ENCODE results near the gene LARGE1. TPM values are rescaled to one million over a fixed set of nuclear protein-coding genes. Genes with fewer than 3 reads are reported as not detected.

LARGE1 gene
- total RNA-seq, 1 experiment from 2014 or later = 24.8 TPM

- H3K9me3 ChIP-seq (replicated peaks) = no peaks in the 10 kb centered on the region
- H3K27ac ChIP-seq = no peak overlapping the region
- H3K36me3 ChIP-seq = no peaks in the 10 kb centered on the region
- no peak for DNase-seq (ENCODE audit: low read depth in 1 of 2, low spot score in 2 of 2)
- H3K27me3 ChIP-seq (replicated peaks) = no peaks in the 10 kb centered on the region
- no peaks in the 10 kb centered on the region for H3K4me1 ChIP-seq (replicated peaks)
- H3K4me3 ChIP-seq = no peak overlapping the region
These were observed 380.1 kb downstream of the LARGE1 start for GRCh38 chr22:33539902-33540751.

GRCh38 chr22:33539202-33539901 lies 380.9 kb downstream of the LARGE1 start:
- Histone ChIP-seq H3K4me3 (no peak overlapping the region), H3K36me3 (no peaks in the 10 kb centered on the region)

GRCh38 chr22:33538277-33538885 lies 381.9 kb downstream of the LARGE1 start:
- H3K9me3 ChIP-seq (replicated peaks) = no peaks in the 10 kb centered on the region
- H3K27ac ChIP-seq = no peak overlapping the region
- no peak overlapping the region for H3K4me3 ChIP-seq
- no peaks in the 10 kb centered on the region for H3K27me3 ChIP-seq (replicated peaks)
- H3K36me3 ChIP-seq = no peaks in the 10 kb centered on the region
- no peaks in the 10 kb centered on the region for H3K4me1 ChIP-seq (replicated peaks)
- DNase-seq (ENCODE audit: low read depth in 1 of 2, low spot score in 2 of 2) = no peak

More at GRCh38 chr22:33539202-33539901, 380.9 kb downstream of the LARGE1 start:
- Histone ChIP-seq H3K9me3 (replicated peaks) (no peaks in the 10 kb centered on the region), H3K27ac (no peak overlapping the region), H3K4me1 (replicated peaks) (no peaks in the 10 kb centered on the region), H3K27me3 (replicated peaks) (no peaks in the 10 kb centered on the region)
- DNase-seq (ENCODE audit: low read depth in 1 of 2, low spot score in 2 of 2) = no peak

- no peaks in the 10 kb centered on the region for H3K9me3 ChIP-seq (replicated peaks)
- no peaks in the 10 kb centered on the region for H3K4me1 ChIP-seq (replicated peaks)
- no peak for DNase-seq (ENCODE audit: low read depth in 1 of 2, low spot score in 2 of 2)
- no peaks in the 10 kb centered on the region for H3K27me3 ChIP-seq (replicated peaks)
- no peak overlapping the region for H3K4me3 ChIP-seq
- no peaks in the 10 kb centered on the region for H3K36me3 ChIP-seq
- no peak overlapping the region for H3K27ac ChIP-seq
These were observed 383.2 kb downstream of the LARGE1 start for GRCh38 chr22:33537059-33537458.

GRCh38 chr22:33535937-33536875 lies 384.1 kb downstream of the LARGE1 start:
- Histone ChIP-seq H3K4me1 (replicated peaks) (no peaks in the 10 kb centered on the region), H3K4me3 (no peak overlapping the region), H3K27ac (no peak overlapping the region), H3K36me3 (no peaks in the 10 kb centered on the region), H3K27me3 (replicated peaks) (no peaks in the 10 kb centered on the region), H3K9me3 (replicated peaks) (no peaks in the 10 kb centered on the region)
- no peak for DNase-seq (ENCODE audit: low read depth in 1 of 2, low spot score in 2 of 2)

GRCh38 chr22:33529424-33530113 lies 390.7 kb downstream of the LARGE1 start:
- Histone ChIP-seq H3K36me3 (no peaks in the 10 kb centered on the region), H3K4me1 (replicated peaks) (no peaks in the 10 kb centered on the region), H3K27me3 (replicated peaks) (no peaks in the 10 kb centered on the region), H3K27ac (no peak overlapping the region), H3K4me3 (no peak overlapping the region), H3K9me3 (replicated peaks) (no peaks in the 10 kb centered on the region)
- no peak for DNase-seq (ENCODE audit: low read depth in 1 of 2, low spot score in 2 of 2)

- no peak for DNase-seq (ENCODE audit: low read depth in 1 of 2, low spot score in 2 of 2)
- Histone ChIP-seq H3K4me3 (no peak overlapping the region), H3K4me1 (replicated peaks) (no peaks in the 10 kb centered on the region), H3K27me3 (replicated peaks) (no peaks in the 10 kb centered on the region), H3K9me3 (replicated peaks) (no peaks in the 10 kb centered on the region), H3K36me3 (no peaks in the 10 kb centered on the region), H3K27ac (no peak overlapping the region)
These were observed 392.1 kb downstream of the LARGE1 start for GRCh38 chr22:33528183-33528582.

GRCh38 chr22:33526434-33527107 lies 393.7 kb downstream of the LARGE1 start:
- H3K4me1 ChIP-seq (replicated peaks) = no peaks in the 10 kb centered on the region
- H3K4me3 ChIP-seq = no peak overlapping the region
- no peaks in the 10 kb centered on the region for H3K36me3 ChIP-seq
- H3K27ac ChIP-seq = no peak overlapping the region
- no peaks in the 10 kb centered on the region for H3K27me3 ChIP-seq (replicated peaks)
- H3K9me3 ChIP-seq (replicated peaks) = no peaks in the 10 kb centered on the region
- DNase-seq (ENCODE audit: low read depth in 1 of 2, low spot score in 2 of 2) = no peak

- H3K27ac ChIP-seq = no peak overlapping the region
- H3K36me3 ChIP-seq = no peaks in the 10 kb centered on the region
- DNase-seq (ENCODE audit: low read depth in 1 of 2, low spot score in 2 of 2) = no peak
- no peak overlapping the region for H3K4me3 ChIP-seq
- no peaks in the 10 kb centered on the region for H3K27me3 ChIP-seq (replicated peaks)
- H3K9me3 ChIP-seq (replicated peaks) = peaks cover 3% of the 10 kb centered on the region; the same call in 1 of the 2 replicates
- H3K4me1 ChIP-seq (replicated peaks) = no peaks in the 10 kb centered on the region
These were observed 395.6 kb downstream of the LARGE1 start for GRCh38 chr22:33524511-33525260.

- H3K4me3 ChIP-seq = no peak overlapping the region
- no peaks in the 10 kb centered on the region for H3K36me3 ChIP-seq
- H3K9me3 ChIP-seq (replicated peaks) = peaks cover 3% of the 10 kb centered on the region; the same call in 1 of the 2 replicates
- no peaks in the 10 kb centered on the region for H3K27me3 ChIP-seq (replicated peaks)
- H3K27ac ChIP-seq = no peak overlapping the region
- DNase-seq (ENCODE audit: low read depth in 1 of 2, low spot score in 2 of 2) = no peak
- H3K4me1 ChIP-seq (replicated peaks) = peaks cover 9% of the 10 kb centered on the region; the same call in 1 of the 2 replicates
These were observed 398.2 kb downstream of the LARGE1 start for GRCh38 chr22:33521879-33522665.

Measured in SJSA1 (cell line).